B cell (primary cell): Measurements from ENCODE around the gene MED15.

Source experiments
- CTCF ChIP-seq: fragments of 200-600 bp; IDR thresholded peaks from one replicate; pipeline ENCODE4 v1.8.0; 2022; ENCODE audit warnings: antibody characterized with exemption, mild to moderate bottlenecking
- EZH2 ChIP-seq: IDR thresholded peaks from 2 replicates; pipeline ENCODE4 v1.6.1; 2012; ENCODE audit warnings: borderline replicate concordance, low read depth, mild to moderate bottlenecking, moderate library complexity, low read length; ENCODE audit not compliant: insufficient read depth, poor library complexity, severe bottlenecking

DNA sequence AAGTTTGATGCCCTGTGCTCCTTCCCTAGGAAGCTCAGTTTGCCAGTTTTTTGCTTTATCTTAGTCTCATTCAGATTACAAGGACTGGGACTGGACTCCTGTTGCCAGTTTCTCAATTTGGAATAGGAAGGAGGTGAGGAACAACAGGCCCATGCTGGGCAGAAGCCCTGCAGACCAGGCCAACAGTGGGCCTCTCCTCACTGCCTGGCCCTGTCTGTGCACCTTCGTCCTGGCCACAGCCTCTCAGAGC is 23.7 kb downstream of the MED15 start:
- TF ChIP-seq CTCF, result no peak
- no peak for TF ChIP-seq EZH2
